Left ventricle myocardium inferior (tissue), 1 donor: Measurements from ENCODE around the gene ZNF280D. TPM values are rescaled to one million over a fixed set of nuclear protein-coding genes. Genes with fewer than 3 reads are reported as not detected.

Experiments used
- DNase-seq: peaks from one replicate; pipeline ENCODE4 v3.0.0-alpha.2; 2020
- H3K27ac ChIP-seq: fragments of 200-600 bp; replicated peaks from 2 replicates; pipeline ENCODE4 v1.8.0; 2021
- H3K27me3 ChIP-seq: fragments of 200-600 bp; 2 replicates; pipeline ENCODE4 v1.8.0; 2021; ENCODE audit warnings: low read depth
- H3K36me3 ChIP-seq: fragments of 200-600 bp; 2 replicates; pipeline ENCODE4 v1.8.0; 2021
- H3K4me1 ChIP-seq: fragments of 200-600 bp; 2 replicates; pipeline ENCODE4 v1.8.0; 2021
- H3K4me3 ChIP-seq: fragments of 200-600 bp; 2 replicates; pipeline ENCODE4 v1.8.0; 2021; ENCODE audit warnings: mild to moderate bottlenecking, moderate library complexity
- H3K9me3 ChIP-seq: fragments of 200-600 bp; replicated peaks from 2 replicates; pipeline ENCODE4 v1.8.0; 2021
- intact Hi-C: fragments of 100-400 bp; cut with micrococcal nuclease; formaldehyde crosslinking; loops from one replicate; pipeline ENCODE4 v1.11.0; 2022
- total RNA-seq: library from RNA; stranded (reverse); fragmentation: NEBNext Ultra II Directional; extraction: Animal tissue kit (Norgen Biotek cat#: 25700); gene quantifications from one replicate; pipeline ENCODE4 v1.2.1, GENCODE V29; 2021
- TF ChIP-seq, protein P1 (sequence below): fragments of 200-600 bp; IDR thresholded peaks from 2 replicates; pipeline ENCODE4 v1.8.0; 2021; ENCODE audit warnings: antibody characterized with exemption, mild to moderate bottlenecking, borderline replicate concordance
- donor health status: DM: no; HTN: yes; CAD: no; lungs with severe emphysema.

ZNF280D gene
- total RNA-seq, 1 donor from 2014 or later, result 22.0 TPM

- intact Hi-C loops, result no loop called here
- TF ChIP-seq, protein P1, sequence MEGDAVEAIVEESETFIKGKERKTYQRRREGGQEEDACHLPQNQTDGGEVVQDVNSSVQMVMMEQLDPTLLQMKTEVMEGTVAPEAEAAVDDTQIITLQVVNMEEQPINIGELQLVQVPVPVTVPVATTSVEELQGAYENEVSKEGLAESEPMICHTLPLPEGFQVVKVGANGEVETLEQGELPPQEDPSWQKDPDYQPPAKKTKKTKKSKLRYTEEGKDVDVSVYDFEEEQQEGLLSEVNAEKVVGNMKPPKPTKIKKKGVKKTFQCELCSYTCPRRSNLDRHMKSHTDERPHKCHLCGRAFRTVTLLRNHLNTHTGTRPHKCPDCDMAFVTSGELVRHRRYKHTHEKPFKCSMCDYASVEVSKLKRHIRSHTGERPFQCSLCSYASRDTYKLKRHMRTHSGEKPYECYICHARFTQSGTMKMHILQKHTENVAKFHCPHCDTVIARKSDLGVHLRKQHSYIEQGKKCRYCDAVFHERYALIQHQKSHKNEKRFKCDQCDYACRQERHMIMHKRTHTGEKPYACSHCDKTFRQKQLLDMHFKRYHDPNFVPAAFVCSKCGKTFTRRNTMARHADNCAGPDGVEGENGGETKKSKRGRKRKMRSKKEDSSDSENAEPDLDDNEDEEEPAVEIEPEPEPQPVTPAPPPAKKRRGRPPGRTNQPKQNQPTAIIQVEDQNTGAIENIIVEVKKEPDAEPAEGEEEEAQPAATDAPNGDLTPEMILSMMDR, result no peak
- Histone ChIP-seq H3K4me3 (no peak overlapping the region), H3K36me3 (no peaks in the 10 kb centered on the region), H3K27me3 (no peaks in the 10 kb centered on the region), H3K9me3 (no peaks in the 10 kb centered on the region), H3K4me1 (no peaks in the 10 kb centered on the region), H3K27ac (no peak overlapping the region)
- DNase-seq, result no peak
Measured at GRCh38 chr15:56770173-56770572, 36.9 kb upstream of the ZNF280D start.

DNA sequence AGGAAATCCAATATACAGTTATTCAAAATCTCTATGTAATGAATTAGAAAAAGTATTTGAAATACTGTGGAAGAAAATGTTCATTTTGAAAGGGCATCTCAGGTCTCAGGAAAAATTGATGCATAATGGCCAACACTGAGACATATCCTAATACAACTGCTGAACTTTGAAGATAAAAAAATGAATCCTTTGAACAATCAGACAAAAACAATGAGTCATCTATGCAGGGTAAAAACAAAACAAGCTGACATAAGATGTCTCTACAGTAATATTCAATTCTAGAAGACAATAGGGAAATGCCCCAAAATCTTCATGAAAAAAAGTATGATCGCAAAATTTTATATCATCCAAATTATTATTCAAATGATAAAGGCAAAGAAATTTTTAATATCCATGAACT, 34.0 kb upstream of the ZNF280D start:
- Histone ChIP-seq H3K4me1 (peaks cover 21% of the 10 kb centered on the region), H3K9me3 (no peaks in the 10 kb centered on the region)

DNA sequence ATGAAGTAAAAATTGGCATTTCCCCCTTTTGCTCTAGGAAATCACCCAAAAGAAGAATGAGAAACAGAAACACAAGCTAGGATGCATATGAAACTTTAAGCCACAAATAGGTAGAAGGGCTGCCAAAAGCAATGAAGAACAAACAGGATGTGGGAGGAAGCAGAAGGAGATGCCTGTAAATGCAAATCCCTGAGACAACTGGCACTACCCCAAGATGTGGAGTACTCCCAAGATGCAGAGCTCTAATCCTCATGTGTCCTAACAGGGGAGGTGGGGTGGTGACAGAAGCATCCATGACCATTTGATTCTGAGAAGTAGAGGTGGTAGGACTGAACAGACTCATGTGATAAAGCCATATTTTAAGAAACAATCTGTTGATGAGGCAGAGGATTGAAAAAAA, 31.9 kb upstream of the ZNF280D start:
- no peak overlapping the region for H3K27ac ChIP-seq
- no peaks in the 10 kb centered on the region for H3K36me3 ChIP-seq
- H3K4me3 ChIP-seq, result no peak overlapping the region
- no peaks in the 10 kb centered on the region for H3K27me3 ChIP-seq
- intact Hi-C loops, result no loop called here
- TF ChIP-seq, protein P1, result no peak
- no peak for DNase-seq
- H3K4me1 ChIP-seq, result peaks cover 24% of the 10 kb centered on the region
- H3K9me3 ChIP-seq, result no peaks in the 10 kb centered on the region

More for the DNA sequence above, 34.0 kb upstream of the ZNF280D start:
- TF ChIP-seq, protein P1, result no peak
- DNase-seq, result no peak
- Histone ChIP-seq H3K27me3 (no peaks in the 10 kb centered on the region), H3K27ac (no peak overlapping the region), H3K36me3 (no peaks in the 10 kb centered on the region), H3K4me3 (no peak overlapping the region)
- intact Hi-C loops, result no loop called here

GRCh38 chr15:56763141-56763895, 30.0 kb upstream of the ZNF280D start:
- Histone ChIP-seq H3K36me3 (no peaks in the 10 kb centered on the region), H3K27ac (peak overlapping the region; percentile 29), H3K9me3 (no peaks in the 10 kb centered on the region), H3K4me1 (peaks cover 37% of the 10 kb centered on the region), H3K27me3 (no peaks in the 10 kb centered on the region), H3K4me3 (no peak overlapping the region)
- TF ChIP-seq, protein P1, result no peak
- intact Hi-C loops, result no loop called here
- no peak for DNase-seq

DNA sequence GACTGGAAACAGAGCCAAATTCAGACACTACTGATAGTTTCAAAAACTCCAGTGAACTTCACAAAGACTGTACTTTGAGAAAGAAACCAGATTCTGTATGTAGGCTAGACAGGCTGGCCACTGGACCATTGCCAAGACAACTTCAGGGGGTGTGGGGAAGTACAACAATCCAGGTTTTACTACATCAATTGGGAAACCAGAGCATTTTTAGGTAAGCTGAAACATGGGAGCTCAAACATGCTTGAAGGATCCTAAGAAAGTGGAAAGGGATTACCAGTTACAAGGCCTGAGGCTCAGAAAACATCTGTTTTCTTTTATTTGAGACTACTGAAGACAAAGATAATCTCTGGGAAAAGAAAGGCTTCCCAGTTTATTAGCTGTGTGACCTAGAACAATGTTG, 26.9 kb upstream of the ZNF280D start:
- Histone ChIP-seq H3K9me3 (no peaks in the 10 kb centered on the region), H3K4me1 (peaks cover 37% of the 10 kb centered on the region), H3K27me3 (no peaks in the 10 kb centered on the region), H3K4me3 (no peak overlapping the region), H3K36me3 (no peaks in the 10 kb centered on the region), H3K27ac (no peak overlapping the region)
- intact Hi-C loops, result no loop called here
- no peak for DNase-seq
- TF ChIP-seq, protein P1, result no peak
